Measurements from ENCODE around the gene KIAA0825.
A peak's percentile ranks its signal among the peaks of the same experiment; 100 is the strongest.
"Not testable (repeated sequence)": the region's sequence is repeated elsewhere in the genome, so short reads cannot be mapped to it uniquely, and the experiment has no call there.

Gene KIAA0825

GRCh38 chr5:94130077-94130476 lies 488.3 kb downstream of the KIAA0825 start:
- no CpG with 5 or more reads among the region's 1 CpG for WGBS (ENCODE audit: insufficient coverage)
- ChIA-PET POLR2A (no interaction called here), CTCF (no interaction called here)
- Histone ChIP-seq H3K36me3 (ENCODE audit: control insufficient read depth in 4 of 4, insufficient read depth in 4 of 4, low read length in 3 of 4) (no peaks in the 10 kb centered on the region), H3K27ac (ENCODE audit: insufficient read depth in 1 of 2, low read depth in 1 of 2, low read length in 2 of 2, poor library complexity in 1 of 2, severe bottlenecking in 2 of 2) (no peak overlapping the region), H3K4me1 (ENCODE audit: control extremely low read depth in 1 of 4, control insufficient read depth in 4 of 4, insufficient read depth in 4 of 4, low read length in 3 of 4) (no peaks in the 10 kb centered on the region), H3K27me3 (replicated peaks in 2 of 5; ENCODE audit: control insufficient read depth in 4 of 5, insufficient read depth in 5 of 5, low read length in 4 of 5) (no peaks in the 10 kb centered on the region), H3K9me3 (ENCODE audit: control extremely low read depth in 1 of 5, control insufficient read depth in 4 of 5, insufficient read depth in 2 of 5, low read depth in 1 of 5, low read length in 4 of 5) (peaks cover 0 to 2% (median 0%) of the 10 kb centered on the region in 5 experiments), H3K4me3 (ENCODE audit: control insufficient read depth in 1 of 7, extremely low read depth in 1 of 7, insufficient read depth in 4 of 7, low read depth in 2 of 7, low read length in 6 of 7) (no peak overlapping the region)
- DNase-seq, result no peak

GRCh38 chr5:94125107-94125506 lies 493.3 kb downstream of the KIAA0825 start:
- H3K4me3 ChIP-seq (ENCODE audit: control insufficient read depth in 1 of 7, extremely low read depth in 1 of 7, insufficient read depth in 4 of 7, low read depth in 2 of 7, low read length in 6 of 7), result no peak overlapping the region
- CTCF ChIA-PET, result no interaction called here
- no peaks in the 10 kb centered on the region for H3K36me3 ChIP-seq (ENCODE audit: control insufficient read depth in 4 of 4, insufficient read depth in 4 of 4, low read length in 3 of 4)
- WGBS (ENCODE audit: insufficient coverage), result no CpG with 5 or more reads among the region's 2 CpGs
- H3K27me3 ChIP-seq (replicated peaks in 2 of 5; ENCODE audit: control insufficient read depth in 4 of 5, insufficient read depth in 5 of 5, low read length in 4 of 5), result no peaks in the 10 kb centered on the region
- POLR2A ChIA-PET, result no interaction called here
- DNase-seq, result no peak
- H3K4me1 ChIP-seq (ENCODE audit: control extremely low read depth in 1 of 4, control insufficient read depth in 4 of 4, insufficient read depth in 4 of 4, low read length in 3 of 4), result no peaks in the 10 kb centered on the region
- no peak overlapping the region for H3K27ac ChIP-seq (ENCODE audit: insufficient read depth in 1 of 2, low read depth in 1 of 2, low read length in 2 of 2, poor library complexity in 1 of 2, severe bottlenecking in 2 of 2)
- H3K9me3 ChIP-seq (ENCODE audit: control extremely low read depth in 1 of 5, control insufficient read depth in 4 of 5, insufficient read depth in 2 of 5, low read depth in 1 of 5, low read length in 4 of 5), result peaks cover 0 to 2% (median 0%) of the 10 kb centered on the region in 5 experiments

- H3K36me3 ChIP-seq (ENCODE audit: control insufficient read depth in 4 of 4, insufficient read depth in 4 of 4, low read length in 3 of 4); H3K27ac ChIP-seq (ENCODE audit: insufficient read depth in 1 of 2, low read depth in 1 of 2, low read length in 2 of 2, poor library complexity in 1 of 2, severe bottlenecking in 2 of 2); H3K27me3 ChIP-seq (replicated peaks in 2 of 5; ENCODE audit: control insufficient read depth in 4 of 5, insufficient read depth in 5 of 5, low read length in 4 of 5); DNase-seq; POLR2A ChIA-PET; H3K4me1 ChIP-seq (ENCODE audit: control extremely low read depth in 1 of 4, control insufficient read depth in 4 of 4, insufficient read depth in 4 of 4, low read length in 3 of 4); H3K4me3 ChIP-seq (ENCODE audit: control insufficient read depth in 1 of 7, extremely low read depth in 1 of 7, insufficient read depth in 4 of 7, low read depth in 2 of 7, low read length in 6 of 7); CTCF ChIA-PET: not testable (repeated sequence)
- H3K9me3 ChIP-seq (ENCODE audit: control extremely low read depth in 1 of 5, control insufficient read depth in 4 of 5, insufficient read depth in 2 of 5, low read depth in 1 of 5, low read length in 4 of 5), result peaks cover 0 to 13% (median 8%) of the 10 kb centered on the region in 5 experiments
- WGBS (ENCODE audit: insufficient coverage), result 100% methylated on average over 2 of the region's 2 CpGs
Measured at GRCh38 chr5:94116317-94116716, 502.1 kb downstream of the KIAA0825 start.

- Histone ChIP-seq H3K27me3 (replicated peaks in 2 of 5; ENCODE audit: control insufficient read depth in 4 of 5, insufficient read depth in 5 of 5, low read length in 4 of 5) (no peaks in the 10 kb centered on the region), H3K4me3 (ENCODE audit: control insufficient read depth in 1 of 7, extremely low read depth in 1 of 7, insufficient read depth in 4 of 7, low read depth in 2 of 7, low read length in 6 of 7) (no peak overlapping the region), H3K9me3 (ENCODE audit: control extremely low read depth in 1 of 5, control insufficient read depth in 4 of 5, insufficient read depth in 2 of 5, low read depth in 1 of 5, low read length in 4 of 5) (peaks cover 0 to 13% (median 8%) of the 10 kb centered on the region in 5 experiments), H3K4me1 (ENCODE audit: control extremely low read depth in 1 of 4, control insufficient read depth in 4 of 4, insufficient read depth in 4 of 4, low read length in 3 of 4) (peaks cover 2 to 13% (median 7%) of the 10 kb centered on the region in 4 experiments), H3K27ac (ENCODE audit: insufficient read depth in 1 of 2, low read depth in 1 of 2, low read length in 2 of 2, poor library complexity in 1 of 2, severe bottlenecking in 2 of 2) (no peak overlapping the region), H3K36me3 (ENCODE audit: control insufficient read depth in 4 of 4, insufficient read depth in 4 of 4, low read length in 3 of 4) (peaks cover 0 to 5% (median 0%) of the 10 kb centered on the region in 4 experiments)
- ChIA-PET CTCF (no interaction called here), POLR2A (no interaction called here)
- DNase-seq, result no peak
- 100% methylated on average over 1 of the region's 2 CpGs for WGBS (ENCODE audit: insufficient coverage)
Measured at GRCh38 chr5:94113087-94113486, 505.3 kb downstream of the KIAA0825 start.

GRCh38 chr5:94111209-94112004 lies 507.0 kb downstream of the KIAA0825 start:
- Histone ChIP-seq H3K4me1 (ENCODE audit: control extremely low read depth in 1 of 4, control insufficient read depth in 4 of 4, insufficient read depth in 4 of 4, low read length in 3 of 4) (peaks cover 2 to 13% (median 7%) of the 10 kb centered on the region in 4 experiments), H3K36me3 (ENCODE audit: control insufficient read depth in 4 of 4, insufficient read depth in 4 of 4, low read length in 3 of 4) (peaks cover 0 to 5% (median 2%) of the 10 kb centered on the region in 4 experiments), H3K27me3 (replicated peaks in 2 of 5; ENCODE audit: control insufficient read depth in 4 of 5, insufficient read depth in 5 of 5, low read length in 4 of 5) (no peaks in the 10 kb centered on the region), H3K4me3 (ENCODE audit: control insufficient read depth in 1 of 7, extremely low read depth in 1 of 7, insufficient read depth in 4 of 7, low read depth in 2 of 7, low read length in 6 of 7) (peak overlapping the region; percentile 84 to 99 (median 92)), H3K9me3 (ENCODE audit: control extremely low read depth in 1 of 5, control insufficient read depth in 4 of 5, insufficient read depth in 2 of 5, low read depth in 1 of 5, low read length in 4 of 5) (peaks cover under 1 to 6% (median 2%) of the 10 kb centered on the region in 5 experiments), H3K27ac (ENCODE audit: insufficient read depth in 1 of 2, low read depth in 1 of 2, low read length in 2 of 2, poor library complexity in 1 of 2, severe bottlenecking in 2 of 2) (peak overlapping the region; percentile 69 to 91)
- POLR2A ChIA-PET, result interaction anchor here (0.6 kb wide), 1 partner anchor 114 kb away, joined by 3 read pairs; no protein-coding TSS in a partner anchor
- DNase-seq, result peak; percentile 95 to 97 (median 95)
- CTCF ChIA-PET, result interaction anchor here (1.3 kb wide), 1 partner anchor 15 kb away, joined by 3 read pairs; no protein-coding TSS in a partner anchor
- 1% methylated on average over 47 of the region's 51 CpGs for WGBS (ENCODE audit: insufficient coverage)

GRCh38 chr5:94103514-94104245 lies 514.7 kb downstream of the KIAA0825 start:
- Histone ChIP-seq H3K27me3 (replicated peaks in 2 of 5; ENCODE audit: control insufficient read depth in 4 of 5, insufficient read depth in 5 of 5, low read length in 4 of 5) (no peaks in the 10 kb centered on the region), H3K4me3 (ENCODE audit: control insufficient read depth in 1 of 7, extremely low read depth in 1 of 7, insufficient read depth in 4 of 7, low read depth in 2 of 7, low read length in 6 of 7) (no peak overlapping the region), H3K36me3 (ENCODE audit: control insufficient read depth in 4 of 4, insufficient read depth in 4 of 4, low read length in 3 of 4) (peaks cover 0 to 6% (median 3%) of the 10 kb centered on the region in 4 experiments), H3K9me3 (ENCODE audit: control extremely low read depth in 1 of 5, control insufficient read depth in 4 of 5, insufficient read depth in 2 of 5, low read depth in 1 of 5, low read length in 4 of 5) (peaks cover 7 to 33% (median 14%) of the 10 kb centered on the region in 5 experiments), H3K4me1 (ENCODE audit: control extremely low read depth in 1 of 4, control insufficient read depth in 4 of 4, insufficient read depth in 4 of 4, low read length in 3 of 4) (no peaks in the 10 kb centered on the region), H3K27ac (ENCODE audit: insufficient read depth in 1 of 2, low read depth in 1 of 2, low read length in 2 of 2, poor library complexity in 1 of 2, severe bottlenecking in 2 of 2) (no peak overlapping the region)
- ChIA-PET CTCF (interaction anchor here (0.7 kb wide), 1 partner anchor 45 kb away, joined by 3 read pairs; no protein-coding TSS in a partner anchor), POLR2A (no interaction called here)
- DNase-seq, result peak in 1 of 3 donors; percentile 21
- WGBS (ENCODE audit: insufficient coverage), result no CpG with 5 or more reads among the region's 3 CpGs
